HepG2 (cell line): ENCODE data around the gene NSFL1C. TPM values are rescaled to one million over a fixed set of nuclear protein-coding genes. Genes with fewer than 3 reads are reported as not detected.
A peak's percentile ranks its signal among the peaks of the same experiment; 100 is the strongest.

ENCODE experiments used
- ARHGAP35 ChIP-seq: sonication (generic); formaldehyde crosslinking; IDR thresholded peaks from 2 replicates; pipeline ENCODE4 v1.9.0; 2022; ENCODE audit warnings: mild to moderate bottlenecking, inconsistent platforms, moderate library complexity, missing genetic modification reagents, borderline replicate concordance
- CERS6 ChIP-seq: sonication (generic); formaldehyde crosslinking; IDR thresholded peaks from 2 replicates; pipeline ENCODE4 v1.5.0; 2020; ENCODE audit warnings: missing genetic modification reagents
- DMAP1 ChIP-seq: IDR thresholded peaks from 2 replicates; pipeline ENCODE4 v1.6.1; 2016
- EED ChIP-seq: sonication (generic); formaldehyde crosslinking; IDR thresholded peaks from 2 replicates; pipeline ENCODE4 v1.5.0; 2020; ENCODE audit warnings: mild to moderate bottlenecking, missing genetic modification reagents
- FOXP1 ChIP-seq, 2 experiments: fragments of 450-650 bp in 1 of 2; IDR thresholded peaks; 2 replicates each; pipeline ENCODE4 v1.6.1; 2017 to 2018; ENCODE audit warnings: antibody characterized with exemption in 1 of 2
- KMT2B ChIP-seq: IDR thresholded peaks from 2 replicates; pipeline ENCODE4 v1.6.1; 2016; ENCODE audit warnings: missing genetic modification reagents, missing compliant biosample characterization
- MTA1 ChIP-seq: sonication (generic); formaldehyde crosslinking; IDR thresholded peaks from 2 replicates; pipeline ENCODE4 v1.4.0; 2020; ENCODE audit warnings: missing genetic modification reagents, mild to moderate bottlenecking, borderline replicate concordance
- NFE2L1 ChIP-seq: sonication (generic); formaldehyde crosslinking; IDR thresholded peaks from 2 replicates; pipeline ENCODE4 v1.4.0; 2020; ENCODE audit warnings: missing genetic modification reagents, mild to moderate bottlenecking, borderline replicate concordance
- PITX1 ChIP-seq: sonication (generic); formaldehyde crosslinking; IDR thresholded peaks from 2 replicates; pipeline ENCODE4 v1.5.1; 2020; ENCODE audit warnings: mild to moderate bottlenecking, missing genetic modification reagents
- TFDP2 ChIP-seq: sonication (generic); formaldehyde crosslinking; IDR thresholded peaks from 2 replicates; pipeline ENCODE4 v1.4.0; 2020; ENCODE audit warnings: missing genetic modification reagents
- TOE1 ChIP-seq: sonication (generic); formaldehyde crosslinking; IDR thresholded peaks from 2 replicates; pipeline ENCODE4 v1.4.0; 2020; ENCODE audit warnings: mild to moderate bottlenecking, missing genetic modification reagents
- ZFP36 ChIP-seq: fragments of 150-350 bp; IDR thresholded peaks from 2 replicates; pipeline ENCODE4 v1.6.1; 2018; ENCODE audit warnings: borderline replicate concordance, low read length, low read depth; ENCODE audit not compliant: partially characterized antibody
- ZNF362 ChIP-seq: sonication (generic); formaldehyde crosslinking; IDR thresholded peaks from 2 replicates; pipeline ENCODE4 v1.4.0; 2020; ENCODE audit warnings: missing genetic modification reagents, mild to moderate bottlenecking, borderline replicate concordance
- ZNF382 ChIP-seq: sonication (generic); formaldehyde crosslinking; IDR thresholded peaks from 2 replicates; pipeline ENCODE4 v1.5.0; 2020; ENCODE audit warnings: missing genetic modification reagents, mild to moderate bottlenecking, borderline replicate concordance
- ZNF501 ChIP-seq: sonication (generic); formaldehyde crosslinking; IDR thresholded peaks from 2 replicates; pipeline ENCODE4 v1.5.1; 2020; ENCODE audit warnings: mild to moderate bottlenecking, moderate library complexity, missing genetic modification reagents
- ZNF547 ChIP-seq: sonication (generic); formaldehyde crosslinking; IDR thresholded peaks from 2 replicates; pipeline ENCODE4 v1.5.1; 2020; ENCODE audit warnings: mild to moderate bottlenecking, missing genetic modification reagents
- polyA plus RNA-seq, 8 experiments: library from polyadenylated mRNA; depleted of rRNA in 3 of 8; stranded (reverse) in 7 of 8; unstranded in 1 of 8; fragments of >200 nt; fragmentation: Illumina TruSeq in 4 of 8; extraction: Trizol in 4 of 8; gene quantifications; 2 replicates each; pipeline versions ENCODE4 v1.2.1 to v1.2.3, GENCODE V29; 2011 to 2016; ENCODE audit warnings: low read depth in 4 of 8, missing spikeins in 1 of 8, mixed read lengths in 1 of 8; ENCODE audit not compliant: insufficient read depth in 1 of 8
- total RNA-seq, 5 experiments: library from RNA; depleted of rRNA; stranded (reverse); fragments of >200 nt; fragmentation: Illumina TruSeq; extraction: Trizol; gene quantifications; 2 replicates each; pipeline ENCODE4 v1.2.3, GENCODE V29; 2016; ENCODE audit warnings: low read depth in 1 of 5
- TF ChIP-seq, protein P1 (sequence below): sonication (generic); formaldehyde crosslinking; IDR thresholded peaks from 2 replicates; pipeline ENCODE4 v1.4.0; 2020; ENCODE audit warnings: missing genetic modification reagents, mild to moderate bottlenecking, borderline replicate concordance
- TF ChIP-seq, protein P2 (sequence below): sonication (generic); formaldehyde crosslinking; IDR thresholded peaks from 2 replicates; pipeline ENCODE4 v1.4.0; 2020; ENCODE audit warnings: missing genetic modification reagents
- TF ChIP-seq, protein P3 (sequence below): sonication (generic); formaldehyde crosslinking; IDR thresholded peaks from 2 replicates; pipeline ENCODE4 v1.4.0; 2020; ENCODE audit warnings: missing genetic modification reagents

NSFL1C gene
- total and polyA plus RNA-seq, 2 of the 13 experiments (the other 11 are each of a cell fraction or from before 2014, with no cell fraction given): 22.9 to 62.7 TPM

DNA sequence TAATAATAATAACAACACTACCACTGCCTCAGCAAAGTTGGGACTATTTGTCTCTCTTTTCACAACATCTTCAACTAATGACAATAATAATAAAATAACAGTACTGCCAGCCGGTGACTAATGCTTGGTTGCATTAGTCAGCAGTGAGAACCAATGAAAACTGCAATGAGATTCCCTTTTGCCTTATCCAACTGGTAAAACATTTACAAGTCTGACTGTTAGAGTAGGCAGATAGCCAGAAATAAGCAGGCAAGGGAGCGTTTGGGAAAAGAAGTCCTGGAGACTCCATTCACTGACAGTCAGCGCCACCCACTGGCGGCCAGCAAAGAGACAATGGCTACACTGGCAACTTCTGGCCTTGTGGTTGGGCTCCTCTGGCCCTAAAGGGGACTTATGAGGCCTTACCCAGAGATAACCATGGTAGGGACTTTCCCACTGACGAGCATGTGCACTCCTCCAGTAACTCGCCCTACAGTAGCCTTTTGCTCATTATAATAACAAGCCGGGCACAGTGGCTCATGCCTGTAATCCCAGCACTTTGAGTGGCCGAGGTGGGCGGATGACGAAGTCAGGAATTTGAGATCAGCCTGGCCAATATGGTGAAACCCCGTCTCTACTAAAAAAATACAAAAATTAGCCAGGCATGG is 3.4 kb upstream of the NSFL1C start (continued):
- TF ChIP-seq CERS6 (CRISPR knock-in tag) (no peak), ZNF547 (CRISPR knock-in tag) (no peak), ZNF362 (CRISPR knock-in tag) (peak; percentile 54; the same call in 1 of the 2 replicates), ARHGAP35 (CRISPR knock-in tag) (no peak), DMAP1 (CRISPR knock-in tag) (no peak), MTA1 (no peak), KMT2B (CRISPR knock-in tag) (peak; percentile 56), FOXP1 (IDR thresholded peaks at IDR 0.05) (no peak), FOXP1 (CRISPR knock-in tag; IDR thresholded peaks at IDR 0.05) (no peak; the same call in 1 of the 2 replicates), ZNF501 (peak; percentile 90), NFE2L1 (no peak), ZNF382 (CRISPR knock-in tag) (no peak), EED (CRISPR knock-in tag) (no peak), PITX1 (CRISPR knock-in tag) (peak; percentile 30; the same call in 1 of the 2 replicates), TOE1 (CRISPR knock-in tag) (peak; percentile 75; the same call in 1 of the 2 replicates), TFDP2 (CRISPR knock-in tag) (0 out of 2 replicates have a peak, but pooled peaks have one; percentile 22), ZFP36 (no peak)
- TF ChIP-seq, protein P1, sequence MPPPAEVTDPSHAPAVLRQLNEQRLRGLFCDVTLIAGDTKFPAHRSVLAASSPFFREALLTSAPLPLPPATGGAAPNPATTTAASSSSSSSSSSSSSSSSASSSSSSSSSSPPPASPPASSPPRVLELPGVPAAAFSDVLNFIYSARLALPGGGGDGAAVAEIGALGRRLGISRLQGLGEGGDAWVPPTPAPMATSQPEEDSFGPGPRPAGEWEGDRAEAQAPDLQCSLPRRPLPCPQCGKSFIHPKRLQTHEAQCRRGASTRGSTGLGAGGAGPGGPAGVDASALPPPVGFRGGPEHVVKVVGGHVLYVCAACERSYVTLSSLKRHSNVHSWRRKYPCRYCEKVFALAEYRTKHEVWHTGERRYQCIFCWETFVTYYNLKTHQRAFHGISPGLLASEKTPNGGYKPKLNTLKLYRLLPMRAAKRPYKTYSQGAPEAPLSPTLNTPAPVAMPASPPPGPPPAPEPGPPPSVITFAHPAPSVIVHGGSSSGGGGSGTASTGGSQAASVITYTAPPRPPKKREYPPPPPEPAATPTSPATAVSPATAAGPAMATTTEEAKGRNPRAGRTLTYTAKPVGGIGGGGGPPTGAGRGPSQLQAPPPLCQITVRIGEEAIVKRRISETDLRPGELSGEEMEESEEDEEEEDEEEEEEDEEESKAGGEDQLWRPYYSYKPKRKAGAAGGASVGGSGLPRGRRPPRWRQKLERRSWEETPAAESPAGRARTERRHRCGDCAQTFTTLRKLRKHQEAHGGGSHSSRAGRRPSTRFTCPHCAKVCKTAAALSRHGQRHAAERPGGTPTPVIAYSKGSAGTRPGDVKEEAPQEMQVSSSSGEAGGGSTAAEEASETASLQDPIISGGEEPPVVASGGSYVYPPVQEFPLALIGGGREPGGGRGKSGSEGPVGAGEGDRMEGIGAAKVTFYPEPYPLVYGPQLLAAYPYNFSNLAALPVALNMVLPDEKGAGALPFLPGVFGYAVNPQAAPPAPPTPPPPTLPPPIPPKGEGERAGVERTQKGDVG (CRISPR knock-in tag): peak; percentile 77; the same call in 1 of the 2 replicates
- TF ChIP-seq, protein P2, sequence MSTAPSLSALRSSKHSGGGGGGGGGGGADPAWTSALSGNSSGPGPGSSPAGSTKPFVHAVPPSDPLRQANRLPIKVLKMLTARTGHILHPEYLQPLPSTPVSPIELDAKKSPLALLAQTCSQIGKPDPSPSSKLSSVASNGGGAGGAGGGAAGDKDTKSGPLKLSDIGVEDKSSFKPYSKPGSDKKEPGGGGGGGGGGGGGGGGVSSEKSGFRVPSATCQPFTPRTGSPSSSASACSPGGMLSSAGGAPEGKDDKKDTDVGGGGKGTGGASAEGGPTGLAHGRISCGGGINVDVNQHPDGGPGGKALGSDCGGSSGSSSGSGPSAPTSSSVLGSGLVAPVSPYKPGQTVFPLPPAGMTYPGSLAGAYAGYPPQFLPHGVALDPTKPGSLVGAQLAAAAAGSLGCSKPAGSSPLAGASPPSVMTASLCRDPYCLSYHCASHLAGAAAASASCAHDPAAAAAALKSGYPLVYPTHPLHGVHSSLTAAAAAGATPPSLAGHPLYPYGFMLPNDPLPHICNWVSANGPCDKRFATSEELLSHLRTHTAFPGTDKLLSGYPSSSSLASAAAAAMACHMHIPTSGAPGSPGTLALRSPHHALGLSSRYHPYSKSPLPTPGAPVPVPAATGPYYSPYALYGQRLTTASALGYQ (CRISPR knock-in tag): peak; percentile 49; the same call in 1 of the 2 replicates
- TF ChIP-seq, protein P3, sequence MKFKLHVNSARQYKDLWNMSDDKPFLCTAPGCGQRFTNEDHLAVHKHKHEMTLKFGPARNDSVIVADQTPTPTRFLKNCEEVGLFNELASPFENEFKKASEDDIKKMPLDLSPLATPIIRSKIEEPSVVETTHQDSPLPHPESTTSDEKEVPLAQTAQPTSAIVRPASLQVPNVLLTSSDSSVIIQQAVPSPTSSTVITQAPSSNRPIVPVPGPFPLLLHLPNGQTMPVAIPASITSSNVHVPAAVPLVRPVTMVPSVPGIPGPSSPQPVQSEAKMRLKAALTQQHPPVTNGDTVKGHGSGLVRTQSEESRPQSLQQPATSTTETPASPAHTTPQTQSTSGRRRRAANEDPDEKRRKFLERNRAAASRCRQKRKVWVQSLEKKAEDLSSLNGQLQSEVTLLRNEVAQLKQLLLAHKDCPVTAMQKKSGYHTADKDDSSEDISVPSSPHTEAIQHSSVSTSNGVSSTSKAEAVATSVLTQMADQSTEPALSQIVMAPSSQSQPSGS (CRISPR knock-in tag): peak; percentile 89
